NCI-H2107 (cell line): ENCODE results near the gene YIF1A.
"Not testable (repeated sequence)": the region's sequence is repeated elsewhere in the genome, so short reads cannot be mapped to it uniquely, and the experiment has no call there.

Experiments
- DNase-seq: peaks from one replicate; lab custom pipeline; 2025; lab: John Stamatoyannopoulos, UW

Gene YIF1A

DNA sequence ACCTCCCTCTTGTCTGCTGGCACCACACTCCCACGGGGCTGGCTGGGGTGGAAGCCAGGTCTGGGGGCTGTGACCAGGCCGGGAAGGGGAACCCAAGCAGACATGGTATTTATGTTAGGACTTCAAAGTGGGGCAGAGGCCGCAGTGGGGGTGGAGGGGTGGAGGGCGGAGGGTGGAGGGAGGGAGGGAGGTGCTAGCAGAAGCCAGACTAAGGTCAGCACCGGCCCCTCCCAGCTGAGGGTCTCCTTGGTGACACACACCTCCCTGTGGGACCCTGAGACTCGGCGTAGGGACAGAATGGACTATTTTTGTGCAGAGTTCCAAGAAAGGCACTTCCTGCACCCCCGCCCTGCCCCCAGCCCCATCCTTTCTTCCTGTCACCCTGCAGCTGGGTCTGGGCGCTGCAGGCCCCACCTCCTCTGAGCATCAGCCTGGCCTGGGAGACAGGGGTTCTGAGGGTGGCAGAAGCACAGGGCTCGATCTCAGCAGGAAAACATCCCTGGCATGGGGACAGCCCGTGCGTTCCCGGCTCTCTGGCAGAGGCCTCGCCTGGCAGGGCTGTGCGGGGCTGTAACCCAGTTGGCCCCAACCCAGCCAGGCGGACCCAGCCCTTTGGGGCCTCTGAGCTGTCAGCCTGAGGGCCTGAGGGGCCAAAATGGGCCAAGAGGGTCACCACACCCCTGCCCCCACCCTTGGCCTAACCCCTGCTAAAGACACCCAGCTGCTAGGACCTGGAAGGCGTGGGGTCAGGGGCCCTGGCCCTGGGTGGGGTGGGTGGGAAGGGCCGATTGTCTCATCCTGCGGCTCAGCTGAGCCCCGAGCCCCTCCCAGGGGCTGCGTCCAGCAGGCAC is 37.5 kb upstream of the YIF1A start:
- no peak for DNase-seq

GRCh38 chr11:66325263-66325671 is 36.3 kb upstream of the YIF1A start:
- no peak for DNase-seq

GRCh38 chr11:66324664-66325063 is 35.7 kb upstream of the YIF1A start:
- no peak for DNase-seq

DNA sequence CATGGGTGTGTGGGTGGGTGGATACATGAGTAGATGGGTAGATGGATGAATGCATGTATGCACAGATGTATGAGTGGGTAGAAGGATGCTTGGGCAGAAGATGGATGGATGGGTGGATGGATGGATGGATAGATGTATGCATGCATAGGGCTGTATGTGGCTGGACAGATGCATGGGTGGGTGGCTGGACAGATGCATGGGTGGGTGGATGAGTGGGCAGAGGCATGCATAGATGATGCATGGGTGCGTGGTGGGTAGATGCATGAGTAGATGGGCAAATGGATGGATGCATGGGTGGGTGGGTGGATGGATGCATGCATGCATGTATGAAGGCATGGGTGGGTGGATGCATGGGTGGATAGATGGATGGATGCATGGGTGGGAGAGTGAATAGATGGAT is 34.7 kb upstream of the YIF1A start:
- no peak for DNase-seq

GRCh38 chr11:66322732-66323427 is 33.9 kb upstream of the YIF1A start:
- DNase-seq, result no peak

DNA sequence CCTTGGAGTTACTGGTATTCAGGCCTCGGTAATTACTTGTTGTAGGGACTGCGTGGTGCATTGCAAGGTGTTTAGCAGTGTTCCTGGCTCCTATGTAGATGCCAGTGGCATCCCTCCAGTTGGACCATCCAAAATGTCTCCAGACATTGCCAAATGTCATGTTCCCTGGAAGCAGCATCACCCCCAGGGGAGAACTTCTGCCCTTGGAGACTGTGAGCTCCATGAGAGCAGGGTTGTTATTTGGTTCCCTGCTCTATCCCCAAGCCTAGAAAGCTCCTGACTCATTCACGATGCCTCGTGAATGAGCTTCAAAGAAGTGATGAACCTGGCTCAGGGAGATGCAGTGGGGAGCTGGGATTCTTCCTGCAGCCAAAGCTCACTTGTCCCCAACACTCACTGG is 32.7 kb upstream of the YIF1A start:
- DNase-seq, result no peak

- not testable (repeated sequence) for DNase-seq
Measured at GRCh38 chr11:66320748-66321147, 31.8 kb upstream of the YIF1A start.

- not testable (repeated sequence) for DNase-seq
Measured at GRCh38 chr11:66320289-66320688, 31.3 kb upstream of the YIF1A start.

GRCh38 chr11:66318600-66318970 is 29.6 kb upstream of the YIF1A start:
- no peak for DNase-seq

DNA sequence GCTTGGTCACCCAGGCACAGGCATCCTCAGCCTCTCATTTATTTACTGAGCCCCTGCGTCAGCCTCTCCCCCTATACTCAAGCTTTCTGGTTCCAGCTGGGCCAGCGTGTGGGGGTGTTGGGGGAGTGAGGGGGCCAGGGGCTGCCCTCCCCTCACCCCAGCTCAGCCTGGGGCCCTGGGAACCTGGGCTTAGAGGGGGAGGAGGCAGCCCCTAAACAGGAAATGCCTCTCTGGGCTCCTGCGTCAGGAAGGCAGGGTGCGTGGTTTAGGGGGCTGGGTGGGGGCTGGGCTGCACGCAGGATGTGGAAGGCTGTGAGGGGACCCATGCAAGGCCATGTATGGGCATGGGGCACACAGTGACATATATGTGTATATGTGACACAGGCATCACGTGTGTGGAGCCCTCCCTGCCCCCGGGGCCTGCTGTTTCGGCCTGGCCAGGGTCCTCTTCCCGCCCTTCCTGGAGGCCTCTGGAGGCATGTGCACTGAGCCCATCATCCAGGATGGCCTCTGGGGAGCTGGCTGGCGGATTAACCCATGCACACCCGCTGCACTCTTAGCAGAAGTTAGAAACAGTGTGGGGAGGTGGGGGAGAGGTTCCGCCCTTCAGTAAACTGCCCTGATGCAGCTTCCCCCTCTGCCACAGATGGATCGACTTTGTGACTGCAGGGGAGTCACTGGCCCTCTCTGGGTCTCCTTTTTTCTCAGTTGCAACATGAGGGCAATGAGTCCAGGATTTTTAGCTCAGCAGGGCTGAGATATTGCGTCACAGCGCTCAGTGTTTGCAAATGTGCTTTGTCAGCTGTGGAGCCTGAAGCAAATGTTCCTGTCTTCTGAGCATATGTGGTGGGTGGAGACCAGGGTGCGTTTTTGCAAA is 29.0 kb upstream of the YIF1A start:
- DNase-seq, result no peak

GRCh38 chr11:66317322-66317722 is 28.4 kb upstream of the YIF1A start:
- no peak for DNase-seq

DNA sequence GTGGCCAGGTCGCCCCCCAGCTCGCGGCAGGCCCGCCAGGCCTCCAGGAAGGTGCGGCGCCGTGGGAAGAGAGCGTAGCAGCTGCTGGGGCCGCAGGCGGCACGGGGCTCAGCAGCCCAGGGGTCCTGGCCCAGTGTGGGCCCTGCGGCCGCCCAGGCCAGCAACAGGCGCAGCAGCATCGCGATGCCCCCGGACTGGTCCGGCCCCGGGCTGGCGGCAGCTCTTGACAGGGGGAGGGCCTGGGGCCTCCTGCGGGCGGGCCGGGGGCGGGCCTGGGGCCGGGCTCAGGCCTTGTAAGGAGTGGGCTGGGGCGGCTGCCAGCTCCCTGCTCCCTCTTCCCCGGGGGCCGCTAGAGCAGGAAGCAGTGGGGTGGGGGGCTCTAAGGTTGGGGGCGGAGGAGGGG is 27.9 kb upstream of the YIF1A start, which contains the start of gene CD248:
Gene CD248 (minus strand): TSS at position 196 of the 403 bp plus-strand sequence. CDS start 17 bp downstream, at position 179.
- no peak for DNase-seq

DNA sequence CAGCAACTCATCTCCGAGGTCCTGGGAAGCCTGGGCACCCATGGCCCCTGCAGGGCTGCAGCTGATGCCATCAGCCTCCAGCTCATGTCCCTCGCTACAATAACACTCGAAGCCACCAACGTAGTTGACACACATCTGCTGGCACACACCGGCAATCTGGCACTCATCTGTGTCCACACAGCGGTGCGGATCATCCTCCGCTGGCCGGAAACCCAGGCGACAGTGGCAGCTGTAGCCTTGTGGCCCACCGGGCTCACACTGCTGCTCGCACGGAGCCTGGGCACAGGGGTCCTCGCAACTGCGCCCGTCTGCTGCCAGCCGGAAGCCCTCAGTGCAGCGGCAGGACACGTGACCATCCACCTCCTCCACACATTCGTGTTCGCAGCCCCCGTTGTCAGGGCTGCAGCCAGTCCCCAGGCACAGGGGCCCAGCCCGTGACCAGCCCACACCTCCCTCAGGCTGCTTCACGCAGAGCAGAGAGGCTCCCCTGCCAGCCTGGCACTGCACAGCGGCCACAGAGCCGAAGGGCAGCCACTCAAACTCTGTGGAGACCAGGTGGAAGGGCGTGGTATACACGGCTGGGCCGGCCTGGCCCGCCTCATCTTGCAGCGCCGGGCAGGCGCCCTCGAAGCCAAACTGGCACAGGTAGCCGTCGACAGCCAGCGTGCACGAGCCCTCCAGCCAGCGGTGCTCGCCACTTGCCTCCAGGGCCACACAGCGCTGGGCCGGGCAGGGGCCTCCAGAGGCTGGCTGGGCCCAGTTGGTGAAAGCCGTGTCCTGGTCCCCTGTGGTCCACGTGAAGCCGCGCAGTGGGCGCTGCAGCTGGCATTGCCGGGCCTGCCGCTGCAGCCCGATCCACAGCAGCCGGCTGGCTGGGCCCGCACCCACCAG is 27.2 kb upstream of the YIF1A start:
- no peak for DNase-seq

DNA sequence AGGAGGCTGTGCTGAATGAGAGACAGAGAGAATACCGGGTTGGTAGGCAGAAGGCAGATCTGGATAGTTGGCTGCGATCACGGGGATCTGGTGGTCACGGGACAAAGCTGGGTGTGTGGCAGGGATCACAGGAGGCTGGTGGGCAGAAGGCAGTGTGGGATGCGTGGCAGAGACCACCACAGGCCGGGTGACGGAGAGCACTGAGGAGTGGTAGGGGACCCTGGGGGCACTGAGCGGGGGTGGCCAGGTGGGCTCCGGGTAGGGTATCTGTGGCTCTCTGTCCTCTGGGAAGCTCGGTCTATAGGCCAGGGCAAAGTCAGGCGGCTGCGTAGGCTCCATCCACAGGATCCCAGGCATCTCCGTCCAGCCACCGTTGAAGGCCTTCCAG is 26.5 kb upstream of the YIF1A start:
- DNase-seq, result no peak

DNA sequence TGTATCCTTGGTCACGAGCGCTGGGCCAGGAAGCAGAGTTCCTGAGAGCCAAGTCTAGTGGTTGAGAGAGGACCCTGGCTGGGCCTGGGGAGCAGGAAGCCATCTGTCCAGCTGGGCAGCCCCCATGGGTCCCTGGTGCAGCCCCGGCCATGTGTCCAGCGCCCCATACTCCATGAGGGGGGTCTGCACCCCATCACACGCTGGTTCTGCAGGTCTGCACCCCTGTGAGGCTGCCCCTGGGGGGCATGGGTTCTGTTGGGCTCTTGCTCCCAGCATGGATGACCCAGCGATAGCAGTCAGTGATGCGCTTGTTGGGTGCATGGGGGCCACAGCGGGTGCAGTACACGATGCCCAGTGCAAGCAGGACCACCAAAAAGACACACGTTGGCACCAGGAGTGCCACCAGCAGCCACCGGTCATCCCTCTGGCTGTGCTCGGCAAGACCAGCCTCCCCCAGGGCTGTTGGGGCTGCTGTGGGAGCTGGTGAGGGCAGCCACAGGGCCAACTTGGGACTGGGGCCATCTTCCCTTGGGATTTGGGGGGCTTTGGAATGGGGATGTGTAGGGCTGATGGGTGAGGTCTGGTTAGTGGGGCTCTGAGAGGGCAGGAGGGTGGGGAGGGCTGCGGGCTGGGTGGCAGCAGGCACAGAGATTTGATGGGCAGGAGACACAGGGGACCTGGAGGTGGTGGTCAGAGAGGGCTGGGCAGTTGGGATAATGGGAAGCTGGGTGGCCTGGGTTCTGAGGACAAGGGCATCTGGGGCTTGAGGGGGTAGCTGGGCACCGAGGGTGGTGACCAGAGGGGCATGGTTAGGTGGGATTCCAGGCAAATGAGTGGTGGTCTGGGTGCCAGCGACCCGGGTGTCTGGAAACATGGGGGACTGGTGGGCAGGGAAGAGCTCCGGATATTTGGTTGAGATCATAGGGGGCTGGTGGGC is 25.9 kb upstream of the YIF1A start:
- DNase-seq, result no peak

- no peak for DNase-seq
Measured at GRCh38 chr11:66314186-66314501, 25.2 kb upstream of the YIF1A start.

- DNase-seq, result no peak
Measured at GRCh38 chr11:66313321-66314185, 24.6 kb upstream of the YIF1A start.

DNA sequence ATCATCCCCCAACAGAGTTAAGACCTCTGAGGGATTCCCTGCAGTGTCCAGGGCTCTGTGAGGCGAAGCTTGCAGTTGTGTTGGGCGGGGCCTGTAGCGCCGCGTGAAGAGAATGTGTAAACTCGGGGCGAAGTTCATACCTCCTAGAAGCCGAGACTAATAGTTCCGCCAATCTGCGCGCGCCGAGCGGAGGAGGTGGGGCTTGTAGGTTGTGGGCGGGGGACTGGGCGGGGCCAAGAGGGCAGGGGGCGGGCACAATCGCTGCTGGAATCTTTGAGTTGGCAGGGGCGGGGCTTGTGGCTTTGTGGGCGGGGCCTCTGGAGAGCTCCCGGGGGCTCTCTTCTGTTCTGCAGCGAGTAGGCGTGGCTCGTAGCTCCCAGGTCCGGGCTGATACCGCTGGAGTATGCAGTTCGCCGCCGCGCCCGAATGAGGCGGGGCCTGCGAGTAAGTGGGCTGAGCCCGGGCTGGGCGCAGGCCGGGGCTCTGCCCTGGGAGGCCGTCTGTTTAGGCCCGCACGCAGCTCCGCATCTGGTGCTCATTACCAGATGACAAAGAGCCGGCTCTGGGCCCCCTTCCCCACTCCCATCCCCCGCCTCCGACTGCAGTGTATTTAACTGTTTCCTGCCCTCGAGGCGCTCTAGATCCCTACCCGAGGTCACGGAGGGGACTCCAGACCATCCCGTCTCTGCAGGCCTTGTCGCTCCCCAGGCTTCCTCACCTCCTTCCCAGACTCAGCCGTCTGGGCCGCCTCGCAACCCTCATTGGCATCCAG is 23.8 kb upstream of the YIF1A start:
- peak; percentile 94 for DNase-seq
